ENCODE results near the gene VKORC1. TPM values are rescaled to one million over a fixed set of nuclear protein-coding genes. Genes with fewer than 3 reads are reported as not detected.

Gene VKORC1
- total RNA-seq, 1 experiment from 2014 or later: 86.8 TPM

DNA sequence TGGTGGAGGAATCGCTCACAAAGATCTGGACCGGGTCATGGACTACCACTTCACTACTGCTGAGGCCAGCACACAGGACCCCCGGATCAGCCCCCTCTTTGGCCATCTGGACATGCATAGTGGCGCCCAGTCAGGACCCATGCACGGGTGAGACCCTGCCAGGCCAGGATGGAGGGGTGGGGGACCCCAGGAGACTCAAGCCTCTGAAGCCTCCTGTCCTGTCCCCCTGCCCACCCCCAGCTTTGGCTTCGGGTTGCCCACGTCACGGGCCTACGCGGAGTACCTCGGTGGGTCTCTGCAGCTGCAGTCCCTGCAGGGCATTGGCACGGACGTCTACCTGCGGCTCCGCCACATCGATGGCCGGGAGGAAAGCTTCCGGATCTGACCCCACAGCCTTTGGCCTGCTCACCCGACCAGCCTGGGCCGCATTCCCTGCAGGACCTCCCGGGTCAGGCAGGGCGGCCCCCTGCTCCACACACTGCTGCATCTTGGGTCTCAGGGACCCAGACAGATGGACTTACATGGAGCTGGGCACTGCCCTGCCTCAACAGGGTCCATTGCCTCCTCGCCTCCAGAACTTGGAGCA, 17.4 kb upstream of the VKORC1 start:
- CTCF ChIA-PET: interaction anchor here (0.6 kb wide), 1 partner anchor 1290 kb away, joined by 3 read pairs; no protein-coding TSS in a partner anchor
- no peak for DNase-seq
- peaks cover 48% of the 10 kb centered on the region for H3K4me1 Mint-ChIP-seq (ENCODE audit: low read depth, unreplicated experiment)
- no peaks in the 10 kb centered on the region for H3K27me3 Mint-ChIP-seq (ENCODE audit: unreplicated experiment)
- no peak overlapping the region for H3K27ac Mint-ChIP-seq (ENCODE audit: unreplicated experiment)
- TF ChIP-seq, protein P1, sequence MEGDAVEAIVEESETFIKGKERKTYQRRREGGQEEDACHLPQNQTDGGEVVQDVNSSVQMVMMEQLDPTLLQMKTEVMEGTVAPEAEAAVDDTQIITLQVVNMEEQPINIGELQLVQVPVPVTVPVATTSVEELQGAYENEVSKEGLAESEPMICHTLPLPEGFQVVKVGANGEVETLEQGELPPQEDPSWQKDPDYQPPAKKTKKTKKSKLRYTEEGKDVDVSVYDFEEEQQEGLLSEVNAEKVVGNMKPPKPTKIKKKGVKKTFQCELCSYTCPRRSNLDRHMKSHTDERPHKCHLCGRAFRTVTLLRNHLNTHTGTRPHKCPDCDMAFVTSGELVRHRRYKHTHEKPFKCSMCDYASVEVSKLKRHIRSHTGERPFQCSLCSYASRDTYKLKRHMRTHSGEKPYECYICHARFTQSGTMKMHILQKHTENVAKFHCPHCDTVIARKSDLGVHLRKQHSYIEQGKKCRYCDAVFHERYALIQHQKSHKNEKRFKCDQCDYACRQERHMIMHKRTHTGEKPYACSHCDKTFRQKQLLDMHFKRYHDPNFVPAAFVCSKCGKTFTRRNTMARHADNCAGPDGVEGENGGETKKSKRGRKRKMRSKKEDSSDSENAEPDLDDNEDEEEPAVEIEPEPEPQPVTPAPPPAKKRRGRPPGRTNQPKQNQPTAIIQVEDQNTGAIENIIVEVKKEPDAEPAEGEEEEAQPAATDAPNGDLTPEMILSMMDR (IDR thresholded peaks at IDR 0.05; ENCODE audit: unreplicated experiment): no peak
- BruUV-seq (replicated peaks): TSS peak; percentile 23
- no peak overlapping the region for H3K4me3 Mint-ChIP-seq (ENCODE audit: low read depth, unreplicated experiment)
- intact Hi-C loops (cut with micrococcal nuclease; ENCODE audit: unreplicated experiment): no loop called here
- peaks cover 73% of the 10 kb centered on the region for H3K36me3 Mint-ChIP-seq (ENCODE audit: insufficient read depth, unreplicated experiment)
- no peaks in the 10 kb centered on the region for H3K9me3 Mint-ChIP-seq (ENCODE audit: low read depth, unreplicated experiment)

DNA sequence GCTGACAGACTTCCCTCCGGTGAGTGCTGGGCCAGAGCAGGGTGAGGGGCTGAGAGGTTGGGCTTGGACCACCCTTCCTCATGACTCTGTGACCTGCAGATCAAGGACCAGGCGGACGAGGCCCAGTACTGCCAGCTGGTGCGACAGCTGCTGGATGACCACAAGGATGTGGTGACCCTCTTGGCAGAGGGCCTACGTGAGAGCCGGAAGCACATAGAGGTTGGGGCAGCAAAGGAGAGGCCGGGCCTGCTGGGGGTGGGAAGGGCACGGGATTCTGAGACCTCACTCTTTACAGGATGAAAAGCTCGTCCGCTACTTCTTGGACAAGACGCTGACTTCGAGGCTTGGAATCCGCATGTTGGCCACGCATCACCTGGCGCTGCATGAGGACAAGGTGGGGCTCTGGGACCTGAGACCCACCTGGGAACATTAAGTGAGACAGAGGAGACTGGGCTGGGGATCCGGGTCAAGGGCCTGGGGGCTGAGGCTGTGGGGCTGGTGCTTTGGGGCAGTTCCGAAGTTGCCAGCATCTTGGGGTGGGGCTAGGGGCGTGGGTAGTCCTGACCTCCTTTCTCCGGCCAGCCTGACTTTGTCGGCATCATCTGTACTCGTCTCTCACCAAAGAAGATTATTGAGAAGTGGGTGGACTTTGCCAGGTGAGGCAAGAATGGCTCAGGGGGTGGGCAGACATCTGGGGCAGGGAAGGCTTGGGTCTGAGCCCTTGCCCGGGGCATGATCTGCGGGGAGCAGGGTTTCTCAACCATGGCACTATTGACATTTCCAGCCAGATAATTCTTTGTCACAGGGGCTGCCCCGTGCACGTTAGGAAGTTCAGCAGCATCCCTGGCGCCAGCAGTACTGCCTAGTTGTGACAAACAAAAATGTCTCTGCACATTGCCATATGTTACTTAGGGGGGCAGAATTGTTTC, 15.8 kb upstream of the VKORC1 start:
- TF ChIP-seq, protein P1 (IDR thresholded peaks at IDR 0.05; ENCODE audit: unreplicated experiment): no peak
- H3K36me3 Mint-ChIP-seq (ENCODE audit: insufficient read depth, unreplicated experiment): peaks cover 62% of the 10 kb centered on the region
- DNase-seq: no peak
- H3K4me1 Mint-ChIP-seq (ENCODE audit: low read depth, unreplicated experiment): peaks cover 48% of the 10 kb centered on the region
- intact Hi-C loops (cut with micrococcal nuclease; ENCODE audit: unreplicated experiment): no loop called here
- H3K27me3 Mint-ChIP-seq (ENCODE audit: unreplicated experiment): no peaks in the 10 kb centered on the region
- no TSS peak for BruUV-seq (replicated peaks)
- CTCF ChIA-PET: no interaction called here
- H3K27ac Mint-ChIP-seq (ENCODE audit: unreplicated experiment): peak overlapping the region; percentile 74
- H3K4me3 Mint-ChIP-seq (ENCODE audit: low read depth, unreplicated experiment): peak overlapping the region; percentile 64
- H3K9me3 Mint-ChIP-seq (ENCODE audit: low read depth, unreplicated experiment): no peaks in the 10 kb centered on the region

DNA sequence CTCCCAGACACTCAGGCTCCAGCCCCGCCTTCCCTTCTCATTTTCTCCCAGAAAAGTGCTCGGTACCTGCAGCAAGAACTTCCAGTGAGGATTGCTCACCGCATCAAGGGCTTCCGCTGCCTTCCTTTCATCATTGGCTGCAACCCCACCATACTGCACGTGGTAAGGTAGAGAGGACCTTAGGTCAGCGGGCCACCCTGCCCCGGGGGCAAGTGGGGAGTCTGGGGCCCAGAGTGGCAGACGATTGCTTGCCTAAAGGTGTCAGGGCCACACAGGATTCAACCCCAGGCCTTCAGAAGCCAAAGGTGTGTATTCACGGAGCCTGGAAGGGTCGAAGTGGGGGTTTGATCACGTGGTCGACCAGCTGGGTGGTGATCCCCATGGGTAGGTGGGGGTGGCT, 15.0 kb upstream of the VKORC1 start:
- intact Hi-C loops (cut with micrococcal nuclease; ENCODE audit: unreplicated experiment): loop anchor here (5.0 kb wide), 1 partner anchor 38 kb away; no protein-coding TSS in a partner anchor
- Mint-ChIP-seq H3K27ac (ENCODE audit: unreplicated experiment) (peak overlapping the region; percentile 74), H3K4me3 (ENCODE audit: low read depth, unreplicated experiment) (peak overlapping the region; percentile 64), H3K4me1 (ENCODE audit: low read depth, unreplicated experiment) (peaks cover 42% of the 10 kb centered on the region), H3K36me3 (ENCODE audit: insufficient read depth, unreplicated experiment) (peaks cover 55% of the 10 kb centered on the region), H3K9me3 (ENCODE audit: low read depth, unreplicated experiment) (no peaks in the 10 kb centered on the region), H3K27me3 (ENCODE audit: unreplicated experiment) (no peaks in the 10 kb centered on the region)
- TF ChIP-seq, protein P1 (IDR thresholded peaks at IDR 0.05; ENCODE audit: unreplicated experiment): no peak
- no peak for DNase-seq
- CTCF ChIA-PET: no interaction called here
- BruUV-seq (replicated peaks): no TSS peak

DNA sequence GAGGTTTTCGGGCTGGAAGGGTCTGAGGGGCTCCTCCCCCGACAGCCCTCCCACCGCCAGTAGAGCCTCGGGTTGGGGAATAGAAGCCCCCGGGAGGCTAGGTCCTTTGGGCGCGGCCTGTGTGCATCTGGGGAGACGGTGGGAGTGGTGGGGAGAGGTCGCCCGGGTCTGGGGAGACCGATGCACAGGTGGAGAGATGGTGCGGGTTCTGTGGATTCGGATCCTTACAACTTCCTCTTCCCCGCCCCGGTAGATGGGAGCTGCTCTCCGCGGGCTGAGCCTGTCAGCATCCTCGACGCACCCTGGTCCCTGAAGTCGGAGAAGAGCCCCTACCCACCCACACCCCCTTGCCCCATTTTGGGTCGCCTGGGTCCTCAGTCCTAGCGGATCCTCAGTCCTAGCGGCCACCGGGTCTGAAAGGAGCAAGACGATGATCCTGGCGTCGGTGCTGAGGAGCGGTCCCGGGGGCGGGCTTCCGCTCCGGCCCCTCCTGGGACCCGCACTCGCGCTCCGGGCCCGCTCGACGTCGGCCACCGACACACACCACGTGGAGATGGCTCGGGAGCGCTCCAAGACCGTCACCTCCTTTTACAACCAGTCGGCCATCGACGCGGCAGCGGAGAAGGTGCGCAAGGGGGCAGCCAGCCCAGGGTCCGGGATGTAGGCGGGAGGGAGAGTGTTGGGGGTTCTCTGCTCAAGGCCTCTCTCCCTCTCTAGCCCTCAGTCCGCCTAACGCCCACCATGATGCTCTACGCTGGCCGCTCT, 14.4 kb upstream of the VKORC1 start:
- DNase-seq: no peak
- CTCF ChIA-PET: no interaction called here
- Mint-ChIP-seq H3K36me3 (ENCODE audit: insufficient read depth, unreplicated experiment) (peaks cover 49% of the 10 kb centered on the region), H3K27ac (ENCODE audit: unreplicated experiment) (peak overlapping the region; percentile 74), H3K9me3 (ENCODE audit: low read depth, unreplicated experiment) (no peaks in the 10 kb centered on the region), H3K4me3 (ENCODE audit: low read depth, unreplicated experiment) (peak overlapping the region; percentile 64), H3K4me1 (ENCODE audit: low read depth, unreplicated experiment) (peaks cover 38% of the 10 kb centered on the region), H3K27me3 (ENCODE audit: unreplicated experiment) (no peaks in the 10 kb centered on the region)
- TF ChIP-seq, protein P1 (IDR thresholded peaks at IDR 0.05; ENCODE audit: unreplicated experiment): no peak
- intact Hi-C loops (cut with micrococcal nuclease; ENCODE audit: unreplicated experiment): loop anchor here (5.0 kb wide), 1 partner anchor 38 kb away; no protein-coding TSS in a partner anchor
- BruUV-seq (replicated peaks): TSS peak; percentile 46
